K562 (cell line): Measurements from ENCODE around the gene EGLN1. TPM values are rescaled to one million over a fixed set of nuclear protein-coding genes. Genes with fewer than 3 reads are reported as not detected.

Experiments
- CUX1 ChIP-seq: fragments of 200-800 bp; sonication (Bioruptor generic); IDR thresholded peaks from 2 replicates; pipeline ENCODE4 v1.6.1; 2016; ENCODE audit warnings: missing genetic modification characterization, missing compliant biosample characterization
- DDX20 ChIP-seq: fragments of 450-650 bp; IDR thresholded peaks from 2 replicates; pipeline ENCODE4 v1.6.1; 2016; ENCODE audit warnings: missing genetic modification characterization, low read depth, mild to moderate bottlenecking, missing compliant biosample characterization, moderate library complexity
- FOXA1 ChIP-seq: fragments of 450-650 bp; IDR thresholded peaks from 2 replicates; pipeline ENCODE4 v1.6.1; 2016; ENCODE audit warnings: mild to moderate bottlenecking, borderline replicate concordance
- HLTF ChIP-seq: fragments of 450-650 bp; IDR thresholded peaks from 2 replicates; pipeline ENCODE4 v1.6.1; 2016
- IRF2 ChIP-seq: sonication (generic); formaldehyde crosslinking; IDR thresholded peaks from 2 replicates; pipeline ENCODE4 v1.8.1; 2022; ENCODE audit warnings: mild to moderate bottlenecking, missing genetic modification reagents
- PKNOX1 ChIP-seq: fragments of 450-650 bp; IDR thresholded peaks from 2 replicates; pipeline ENCODE4 v1.6.1; 2016
- RHOXF2B ChIP-seq: fragments of 250-450 bp; sonication (Bioruptor Pico); conservative IDR thresholded peaks from 2 replicates; pipeline ENCODE4 v1.5.1; 2021
- SAFB ChIP-seq: fragments of 200-400 bp; formaldehyde crosslinking; IDR thresholded peaks from 2 replicates; pipeline ENCODE4 v1.6.1; 2017; ENCODE audit warnings: low read depth, low read length, borderline replicate concordance
- XRCC4 ChIP-seq: IDR thresholded peaks from one replicate; pipeline ENCODE4 v1.6.1; 2011; ENCODE audit not compliant: insufficient read depth, insufficient read length; ENCODE audit errors: extremely low read depth
- ZBED1 ChIP-seq: IDR thresholded peaks from 2 replicates; pipeline ENCODE4 v1.6.1; 2014
- ZBTB2 ChIP-seq: fragments of 450-650 bp; IDR thresholded peaks from 2 replicates; pipeline ENCODE4 v1.6.1; 2016; ENCODE audit warnings: antibody characterized with exemption
- ZBTB49 ChIP-seq: sonication (generic); formaldehyde crosslinking; IDR thresholded peaks from 2 replicates; pipeline ENCODE4 v1.8.0; 2022; ENCODE audit warnings: missing genetic modification reagents, mild to moderate bottlenecking, borderline replicate concordance
- ZNF133 ChIP-seq: fragments of 250-450 bp; sonication (Bioruptor Pico); IDR thresholded peaks from 2 replicates; pipeline ENCODE4 v1.4.0; 2020; ENCODE audit warnings: mild to moderate bottlenecking
- ZNF280A ChIP-seq: fragments of 450-650 bp; IDR thresholded peaks from 2 replicates; pipeline ENCODE4 v1.6.1; 2018; ENCODE audit warnings: mild to moderate bottlenecking, low read depth; ENCODE audit not compliant: partially characterized antibody
- ZNF695 ChIP-seq: fragments of 450-650 bp; formaldehyde crosslinking; IDR thresholded peaks from 2 replicates; pipeline ENCODE4 v1.4.0; 2020; ENCODE audit warnings: mild to moderate bottlenecking, moderate library complexity
- polyA plus RNA-seq, 8 experiments: library from polyadenylated mRNA; depleted of rRNA in 4 of 8; stranded (reverse) in 5 of 8; unstranded in 3 of 8; fragments of >200 nt; fragmentation: Nextera tagmentation in 2 of 8; fragmentation: Illumina TruSeq in 1 of 8; extraction: Ambion mirVana in 2 of 8; extraction: Trizol in 1 of 8; gene quantifications; 2 replicates each; pipeline versions ENCODE4 v1.2.1 to v1.2.3, GENCODE V29; 2011 to 2014; ENCODE audit warnings: inconsistent platforms in 1 of 8, missing spikeins in 1 of 8
- total RNA-seq, 7 experiments: library from RNA; depleted of rRNA in 6 of 7; stranded (reverse); fragments of >200 nt in 6 of 7; fragmentation: Illumina TruSeq in 2 of 7; extraction: Trizol in 2 of 7; gene quantifications; 2 replicates each; pipeline versions ENCODE4 v1.2.1 to v1.2.3, GENCODE V29; 2011 to 2021; ENCODE audit warnings: low replicate concordance in 1 of 7

The EGLN1 gene
- total and polyA plus RNA-seq, 9 of the 15 experiments (the other 6 are each of a cell fraction or from before 2014, with no cell fraction given), result 5.2 to 54.3 (median 24.6) TPM

GRCh38 chr1:231337472-231338269 is 84.4 kb downstream of the EGLN1 start, which contains the start of gene EXOC8 (continued):
- no peak for TF ChIP-seq CUX1 (CRISPR knock-in tag)
- no peak for TF ChIP-seq ZNF695
- TF ChIP-seq RHOXF2B (CRISPR knock-in tag), result no peak
- TF ChIP-seq ZNF133 (CRISPR knock-in tag), result no peak
- no peak for TF ChIP-seq SAFB
- TF ChIP-seq XRCC4, result no peak
- no peak for TF ChIP-seq ZBTB49 (CRISPR knock-in tag)
- peak; percentile 54; the same call in 1 of the 2 replicates for TF ChIP-seq HLTF
- no peak for TF ChIP-seq IRF2 (CRISPR knock-in tag)
- TF ChIP-seq FOXA1, result no peak
- TF ChIP-seq ZBED1, result 0 out of 2 replicates have a peak, but pooled peaks have one; percentile 20
- no peak for TF ChIP-seq DDX20 (tag)
- no peak for TF ChIP-seq ZNF280A
- TF ChIP-seq PKNOX1, result peak; percentile 88
- TF ChIP-seq ZBTB2, result peak; percentile 100
